Endometrial microvascular endothelial cells (primary cell): Measurements from ENCODE around the gene STX19. TPM values are rescaled to one million over a fixed set of nuclear protein-coding genes. Genes with fewer than 3 reads are reported as not detected.
"Not testable (repeated sequence)": the region's sequence is repeated elsewhere in the genome, so short reads cannot be mapped to it uniquely, and the experiment has no call there.

Experiments used
- in situ Hi-C: cut with HindIII; loops from 2 replicates; pipeline ENCODE4 v1.10.0; 2017; ENCODE audit warnings: low sequenced_read_pairs, low pct_unique_long_range_greater_than_20kb; ENCODE audit errors: inconsistent ontology term
- total RNA-seq: library from RNA; depleted of rRNA; stranded (reverse); fragments of >200 nt; gene quantifications from one replicate; pipeline ENCODE4 v1.2.3, GENCODE V29; 2015; ENCODE audit errors: inconsistent ontology term

STX19 gene
- total RNA-seq, 1 donor from 2014 or later: not detected

DNA sequence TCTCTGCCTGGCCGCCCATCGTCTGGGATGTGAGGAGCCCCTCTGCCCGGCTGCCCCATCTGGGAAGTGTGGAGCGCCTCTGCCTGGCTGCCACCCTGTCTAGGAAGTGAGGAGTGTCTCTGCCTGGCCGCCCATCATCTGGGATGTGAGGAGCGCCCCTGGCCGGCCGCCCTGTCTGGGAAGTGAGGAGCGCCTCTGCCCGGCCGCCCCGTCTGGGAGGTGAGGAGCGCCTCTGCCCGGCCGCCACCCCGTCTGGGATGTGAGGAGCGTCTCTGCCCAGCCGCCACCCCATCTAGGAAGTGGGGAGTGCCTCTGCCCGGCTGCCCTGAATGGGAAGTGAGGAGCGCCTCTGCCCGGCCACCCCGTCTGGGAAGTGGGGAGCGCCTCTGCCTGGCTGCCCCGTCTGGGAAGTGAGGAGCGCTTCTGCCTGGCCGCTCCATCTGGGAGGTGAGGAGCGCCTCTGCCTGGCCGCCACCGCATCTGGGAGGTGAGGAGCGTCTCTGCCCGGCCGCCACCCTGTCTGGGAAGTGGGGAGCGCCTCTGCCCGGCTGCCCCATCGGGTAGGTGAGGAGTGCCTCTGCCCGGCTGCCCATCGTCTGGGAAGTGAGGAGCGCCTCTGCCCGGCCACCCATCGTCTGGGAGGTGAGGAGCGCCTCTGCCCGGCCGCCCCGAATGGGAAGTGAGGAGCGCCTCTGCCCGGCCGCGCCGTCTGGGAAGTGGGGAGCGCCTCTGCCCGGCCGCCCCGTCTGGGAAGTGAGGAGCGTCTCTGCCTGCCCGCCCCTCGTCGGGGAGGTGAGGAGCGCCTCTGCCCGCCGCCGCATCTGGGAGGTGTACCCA, 15.9 kb upstream of the STX19 start:
- in situ Hi-C loops: not testable (repeated sequence)

DNA sequence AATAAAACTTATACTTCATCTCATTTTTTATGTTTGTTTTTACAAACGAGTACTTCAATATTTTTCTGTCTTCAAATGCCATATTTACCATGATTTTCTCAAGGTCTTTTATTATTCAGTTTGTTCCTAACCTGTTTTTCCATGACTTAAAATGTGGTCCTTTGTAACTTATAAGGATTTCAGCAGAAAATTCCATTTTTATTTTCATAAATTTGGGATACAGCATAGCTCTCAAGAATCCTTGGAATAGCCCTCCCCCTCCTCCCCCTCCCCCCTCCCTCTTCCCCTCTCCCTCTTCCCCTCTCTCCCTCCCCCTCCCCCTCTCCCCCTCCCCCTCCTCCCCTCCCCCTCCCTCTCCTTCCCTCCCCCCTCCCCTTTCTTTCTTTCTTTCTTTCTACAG, 14.9 kb upstream of the STX19 start:
- in situ Hi-C loops: no loop called here

DNA sequence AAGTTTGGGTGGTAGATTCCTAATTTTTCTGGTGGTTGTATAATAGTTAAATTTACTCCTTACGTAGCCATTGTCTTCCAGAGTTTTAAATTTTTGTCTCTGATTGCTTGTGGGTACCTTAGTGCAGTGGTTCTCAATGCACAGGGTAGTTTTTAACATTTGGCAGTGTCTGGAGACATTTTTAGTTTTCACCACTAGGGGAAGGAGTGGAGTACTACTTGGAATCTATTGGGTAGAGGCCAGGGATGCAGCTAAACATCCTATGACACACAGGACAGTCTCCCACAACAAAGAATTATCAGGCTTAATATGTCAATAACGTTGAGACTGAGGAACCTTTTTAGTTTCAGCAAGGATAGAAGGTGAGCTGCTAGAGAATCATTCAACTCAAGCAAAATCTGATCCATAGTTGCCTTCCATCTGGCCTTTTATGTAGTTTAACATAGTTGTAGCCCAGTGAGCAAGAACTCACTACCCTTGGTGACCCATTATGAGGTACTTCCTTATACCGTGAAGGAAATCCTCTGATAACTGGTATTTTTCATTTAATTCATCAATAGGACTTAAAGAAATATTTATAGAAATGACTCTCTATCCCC, 8.6 kb upstream of the STX19 start:
- in situ Hi-C loops: no loop called here

DNA sequence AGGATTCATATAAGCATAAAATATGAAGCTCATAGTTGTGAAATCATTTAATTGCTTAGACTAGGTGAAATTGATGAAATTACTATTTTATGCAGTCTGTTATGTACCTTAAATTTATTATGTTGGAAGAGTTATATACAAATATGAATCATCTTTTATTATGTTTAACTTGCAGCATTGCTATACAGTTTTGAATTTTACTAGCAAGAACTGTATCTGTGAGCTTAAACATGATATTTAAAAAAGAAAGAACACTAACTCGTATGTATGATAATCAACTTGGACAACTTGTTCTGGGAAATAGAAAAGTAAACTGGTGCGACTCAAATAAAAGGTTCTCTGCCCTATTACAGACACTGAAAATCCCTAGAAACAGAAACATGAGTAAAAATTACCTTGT, 1.8 kb downstream of the STX19 start:
- in situ Hi-C loops: no loop called here

DNA sequence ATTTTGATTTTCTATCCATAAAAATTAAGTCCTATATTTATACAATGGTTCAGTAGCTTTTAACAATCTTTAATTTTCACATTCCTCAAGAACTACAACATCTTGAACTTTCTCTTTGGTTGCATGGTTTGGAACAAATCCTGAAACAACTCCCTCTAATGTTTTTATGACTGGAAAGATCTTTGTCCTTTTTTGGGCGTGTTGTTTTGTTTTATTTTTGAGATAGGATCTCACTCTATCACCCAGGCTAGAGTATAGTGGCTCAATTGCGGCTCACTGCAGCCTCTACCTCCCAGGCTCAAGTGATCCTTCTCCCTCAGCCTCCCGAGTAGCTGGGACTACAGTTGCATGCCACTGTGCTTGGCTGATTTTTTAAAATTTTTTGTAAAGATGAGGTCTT, 4.0 kb downstream of the STX19 start:
- in situ Hi-C loops: no loop called here

DNA sequence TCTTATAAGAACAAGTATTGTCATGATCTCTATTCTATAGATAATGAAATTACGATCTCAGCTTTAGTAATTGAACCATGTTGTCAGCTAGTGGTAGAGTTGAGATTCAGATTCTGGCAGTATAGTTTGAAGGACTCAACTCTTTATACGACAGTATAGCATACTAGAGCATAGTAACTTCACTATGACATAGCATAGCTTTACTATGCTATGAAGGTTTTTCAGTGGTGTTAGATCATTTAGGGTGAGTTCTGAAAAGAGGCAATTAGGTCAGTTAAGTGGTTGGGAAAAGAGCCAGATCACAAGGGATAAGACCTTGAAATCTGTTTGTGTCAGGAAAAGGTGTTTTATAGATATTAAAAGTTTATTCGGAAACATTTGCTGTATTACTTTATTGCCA, 8.1 kb downstream of the STX19 start:
- in situ Hi-C loops: no loop called here

DNA sequence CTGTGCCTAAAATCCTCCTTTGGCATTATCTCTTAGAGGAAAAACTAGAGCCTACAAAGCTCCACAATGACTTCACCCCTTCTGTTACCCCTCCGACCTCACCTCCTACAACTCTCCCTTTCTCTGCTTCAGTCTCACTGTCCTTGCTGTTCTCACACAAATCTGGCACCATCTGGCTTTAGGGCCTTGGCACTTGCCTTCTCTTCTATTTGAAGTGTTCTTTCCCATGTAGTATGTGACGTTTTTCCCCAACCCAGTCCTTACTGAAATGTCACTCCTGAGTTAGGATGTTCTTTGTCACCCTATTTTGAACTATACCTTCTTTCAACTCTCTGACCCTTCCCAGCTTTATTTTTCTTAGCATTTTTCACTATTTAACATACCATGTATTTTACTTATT, 8.7 kb downstream of the STX19 start:
- in situ Hi-C loops: no loop called here

DNA sequence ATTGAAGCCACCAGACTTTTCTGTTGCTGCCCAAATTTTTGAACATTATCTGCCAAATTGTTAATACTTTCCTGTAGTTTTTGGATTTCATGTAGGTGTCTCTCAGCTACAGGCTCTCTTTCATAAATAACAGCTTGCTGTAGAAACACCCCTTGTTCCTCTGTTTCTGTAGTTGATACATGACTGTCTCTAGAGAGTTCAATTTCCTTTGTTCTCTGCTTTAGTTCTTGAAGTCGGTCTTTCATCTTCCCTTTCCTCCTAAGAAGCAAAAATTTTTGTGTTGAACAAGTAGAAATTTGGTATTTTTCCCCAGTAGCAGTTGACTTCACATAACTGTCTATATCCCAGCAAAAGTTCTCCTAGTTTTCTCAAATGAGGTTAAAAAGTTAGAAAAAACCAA, 13.4 kb downstream of the STX19 start:
- in situ Hi-C loops: no loop called here

DNA sequence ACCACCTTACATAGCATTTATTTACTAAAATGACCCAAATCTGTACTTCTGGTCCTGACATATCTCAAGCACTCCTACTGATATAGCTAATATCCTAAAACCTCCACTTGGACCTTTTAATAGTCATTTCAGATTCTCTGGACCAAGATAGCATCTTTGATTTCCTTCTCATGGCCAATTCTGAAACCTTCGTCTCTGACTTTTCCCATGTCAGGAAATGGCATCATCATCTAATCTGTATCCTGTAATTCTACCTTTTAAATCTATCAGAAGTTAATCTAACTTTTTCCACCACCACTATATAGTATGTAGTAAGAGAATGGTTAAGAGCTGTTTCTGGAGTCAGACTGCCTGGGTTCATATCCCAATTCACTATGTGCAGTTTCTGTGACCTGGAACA, 16.2 kb downstream of the STX19 start:
- in situ Hi-C loops: no loop called here

DNA sequence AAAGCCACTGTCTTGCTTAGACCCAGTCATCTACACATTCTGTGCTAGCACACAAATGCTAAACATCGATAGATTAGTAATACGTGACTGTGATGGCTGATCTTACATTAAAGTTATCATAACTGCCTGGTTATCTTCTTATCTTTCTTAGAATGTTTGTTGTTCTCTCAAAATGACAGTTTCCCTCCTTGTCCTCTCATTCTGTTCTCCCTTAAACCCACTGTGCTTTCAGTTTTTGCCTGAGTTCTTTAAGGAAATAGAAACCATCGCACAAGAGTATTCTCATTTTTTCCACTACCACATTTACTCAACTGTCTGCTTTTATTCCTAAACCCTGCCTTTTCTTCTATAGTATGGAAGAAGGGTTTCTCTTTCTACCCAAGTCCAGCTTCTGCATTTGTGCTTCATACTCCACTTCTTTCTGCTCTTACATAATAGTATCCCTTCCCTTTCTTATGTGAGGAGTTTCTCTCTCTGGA, 17.1 kb downstream of the STX19 start:
- in situ Hi-C loops: no loop called here

DNA sequence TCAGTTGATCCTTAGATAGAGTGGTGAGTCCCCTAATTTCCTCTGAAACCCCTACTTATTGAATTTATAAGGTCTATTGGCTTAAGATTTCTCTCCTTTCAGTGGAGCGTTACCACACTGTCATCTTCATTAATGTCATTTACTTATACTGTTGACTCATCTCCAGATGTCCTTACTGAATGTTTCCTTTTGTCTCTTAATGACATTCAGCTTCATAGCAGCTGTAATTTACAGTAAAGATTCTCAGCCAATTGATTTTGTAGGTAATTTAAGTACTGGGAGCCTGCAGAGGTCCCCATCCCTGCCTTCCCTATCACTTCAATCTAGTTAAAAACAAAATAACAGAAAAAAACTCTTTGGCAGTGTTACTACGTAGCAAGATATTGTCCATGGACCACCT, 18.8 kb downstream of the STX19 start:
- in situ Hi-C loops: no loop called here

DNA sequence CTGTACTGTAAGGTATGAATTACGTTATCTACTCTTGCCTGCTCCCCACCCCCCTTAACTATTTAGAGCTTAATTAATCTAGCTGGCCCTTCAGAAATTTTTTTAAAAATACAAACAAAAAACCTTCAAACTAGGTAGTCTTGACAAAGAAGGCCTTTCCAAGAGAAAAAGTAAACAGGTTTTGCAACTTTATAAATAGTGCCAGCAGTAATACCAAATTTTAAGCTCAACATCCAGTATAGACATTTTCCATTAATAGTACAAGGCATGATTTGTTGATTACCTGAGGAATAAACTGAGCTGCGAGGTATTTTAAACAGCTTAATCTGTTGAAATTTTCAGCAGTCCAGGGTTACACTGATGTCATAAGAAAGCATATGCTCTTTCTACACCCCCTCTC, 20.1 kb downstream of the STX19 start:
- in situ Hi-C loops: no loop called here

DNA sequence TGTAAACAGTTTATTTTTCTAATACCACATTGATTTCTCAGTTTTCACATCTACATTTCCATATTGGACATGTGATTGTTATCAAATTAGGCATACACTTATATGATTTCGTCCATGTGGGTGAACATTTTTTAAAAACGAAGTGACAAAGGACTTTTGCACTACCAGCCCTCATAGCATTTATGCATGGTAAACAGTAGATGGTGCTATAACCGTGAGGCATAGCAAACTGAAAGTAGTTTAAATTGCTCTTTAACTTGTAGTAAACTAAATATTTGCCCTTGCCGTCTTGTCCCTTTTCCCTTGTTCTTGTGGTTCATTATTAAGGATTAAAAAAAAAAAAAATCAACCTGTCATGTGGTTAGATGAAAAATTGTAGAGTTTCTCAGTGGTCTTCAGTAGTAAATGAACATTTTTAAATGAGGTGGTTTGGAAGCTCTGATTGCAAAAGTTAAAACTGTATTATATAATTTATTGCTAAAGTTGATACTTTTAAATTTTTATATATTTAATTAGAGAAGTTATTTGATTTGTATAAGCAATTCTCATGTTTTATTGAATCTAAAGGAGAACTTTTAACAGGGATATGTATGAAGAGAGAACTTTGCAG, 24.0 kb downstream of the STX19 start:
- in situ Hi-C loops: no loop called here

DNA sequence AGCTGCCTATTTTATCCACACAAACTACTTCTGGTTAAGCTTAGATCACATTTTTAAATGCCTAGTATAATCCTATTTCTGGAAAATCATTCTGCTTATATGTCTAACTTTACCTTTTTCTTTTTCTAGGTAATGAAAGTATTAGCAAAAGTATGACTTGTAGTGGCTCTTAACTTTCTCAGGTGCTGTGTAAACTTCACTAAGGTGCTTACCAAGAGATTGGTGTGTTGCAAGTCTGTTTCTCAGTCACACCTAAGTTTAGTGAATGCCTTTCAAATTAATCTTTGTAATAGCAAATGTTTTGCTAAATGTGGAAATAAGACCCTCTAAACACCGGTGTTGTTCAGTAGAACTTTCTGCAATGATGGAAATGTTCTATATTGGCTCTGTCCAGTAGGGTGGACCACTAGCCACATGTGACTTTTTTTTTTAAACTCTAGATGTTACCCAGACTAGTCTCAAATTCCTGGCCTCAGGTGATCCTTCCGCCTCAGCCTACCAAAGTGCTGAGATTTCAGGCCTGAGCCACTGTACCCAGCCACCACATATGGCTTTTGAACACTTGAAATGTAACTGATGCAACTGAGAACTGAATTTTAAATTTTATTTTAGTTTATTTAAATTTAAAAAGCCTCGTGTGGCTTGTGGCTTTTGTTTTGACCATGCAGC, 26.4 kb downstream of the STX19 start:
- in situ Hi-C loops: no loop called here

DNA sequence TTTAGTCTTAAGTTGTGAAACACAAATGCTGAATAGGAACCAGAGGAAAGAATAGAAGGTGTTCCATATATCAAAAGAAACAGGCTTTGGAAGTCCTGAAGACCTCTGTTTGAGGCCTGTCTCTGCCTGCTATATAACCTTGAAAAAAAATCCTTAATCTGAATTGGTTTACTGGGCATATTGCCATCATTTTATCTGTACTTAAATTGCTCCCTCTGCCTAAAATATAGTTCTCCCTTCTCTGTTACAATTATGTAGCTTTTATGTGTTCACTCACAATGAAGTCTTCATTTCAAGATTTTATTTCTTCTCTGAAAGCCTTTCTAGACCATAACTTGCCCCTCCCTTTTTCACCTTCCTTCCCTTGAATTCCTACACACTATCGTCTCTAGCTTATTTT, 27.2 kb downstream of the STX19 start:
- in situ Hi-C loops: no loop called here

DNA sequence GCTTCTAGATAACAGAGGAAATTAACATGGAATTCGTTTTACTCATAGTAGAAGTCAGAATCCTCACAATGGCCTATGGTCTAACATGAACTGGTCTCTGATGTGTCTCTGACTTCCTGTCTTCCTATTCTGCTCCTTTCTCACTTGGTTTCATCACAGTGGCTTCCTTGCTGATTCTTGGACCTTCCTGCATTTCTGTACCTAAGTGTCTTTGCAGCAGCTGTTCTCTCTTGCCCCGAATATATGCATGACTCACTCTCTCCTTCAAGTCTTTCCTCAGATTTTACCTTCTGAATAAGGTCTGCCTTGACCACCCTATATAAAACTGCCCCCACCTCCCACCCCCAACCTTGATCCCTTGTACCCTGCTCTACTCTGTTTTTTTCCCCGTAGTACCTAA, 34.3 kb downstream of the STX19 start:
- in situ Hi-C loops: no loop called here

DNA sequence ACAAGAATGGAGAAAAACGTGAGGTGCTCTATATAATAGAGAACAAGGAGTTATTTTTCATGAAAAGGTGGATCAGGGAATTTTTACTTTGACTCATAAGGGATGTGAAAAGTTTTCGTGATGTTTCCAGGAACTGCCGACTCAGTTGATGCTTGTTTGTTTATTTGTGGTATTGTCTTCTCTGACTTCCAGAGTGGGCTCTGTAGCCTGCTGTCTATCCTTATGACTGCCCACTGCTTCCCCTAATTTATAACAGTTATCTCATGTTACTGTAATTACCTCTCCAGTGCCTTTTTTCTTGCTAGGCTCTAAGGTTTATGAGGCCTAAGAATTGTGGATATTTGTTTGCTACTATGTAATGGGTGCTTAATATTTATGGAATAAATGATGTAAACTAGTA, 36.2 kb downstream of the STX19 start:
- in situ Hi-C loops: no loop called here

DNA sequence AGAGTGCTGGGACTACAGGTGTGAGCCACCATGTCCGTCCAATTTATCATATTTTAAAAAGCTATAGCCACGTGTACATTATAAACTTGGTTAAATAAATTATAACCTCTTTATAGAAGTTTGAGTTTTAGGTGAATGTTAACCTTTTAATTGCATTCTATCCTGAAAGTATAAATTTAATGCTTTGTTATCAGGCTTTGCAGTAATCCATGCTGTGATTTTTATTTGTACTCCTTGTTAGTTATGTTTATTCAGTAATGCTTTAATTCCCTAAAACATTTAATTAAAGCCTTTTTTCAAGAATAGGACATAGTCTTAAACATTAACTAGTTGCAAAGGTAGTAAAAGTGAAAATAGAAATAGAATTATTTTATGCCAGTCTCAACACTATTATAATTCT, 36.8 kb downstream of the STX19 start:
- in situ Hi-C loops: no loop called here

DNA sequence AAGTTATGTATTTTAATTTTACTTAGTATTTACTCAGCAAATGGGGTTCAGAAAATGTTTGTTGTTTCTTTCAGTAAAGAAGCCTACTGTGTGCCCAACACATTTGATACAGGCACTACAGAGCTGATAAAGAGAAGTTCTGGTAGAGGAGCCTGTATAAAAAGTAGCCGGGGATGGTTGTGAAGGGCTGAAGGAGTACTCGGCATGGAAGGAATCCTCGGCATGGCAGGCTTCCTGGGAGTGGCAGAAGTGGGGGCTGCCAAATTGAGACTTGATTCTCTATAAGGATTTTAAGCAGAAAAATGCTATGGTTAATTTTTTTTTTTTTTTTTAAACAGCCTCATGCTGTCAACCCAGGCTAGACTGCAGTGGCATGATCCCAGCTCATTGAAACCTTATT, 39.2 kb downstream of the STX19 start:
- in situ Hi-C loops: no loop called here

DNA sequence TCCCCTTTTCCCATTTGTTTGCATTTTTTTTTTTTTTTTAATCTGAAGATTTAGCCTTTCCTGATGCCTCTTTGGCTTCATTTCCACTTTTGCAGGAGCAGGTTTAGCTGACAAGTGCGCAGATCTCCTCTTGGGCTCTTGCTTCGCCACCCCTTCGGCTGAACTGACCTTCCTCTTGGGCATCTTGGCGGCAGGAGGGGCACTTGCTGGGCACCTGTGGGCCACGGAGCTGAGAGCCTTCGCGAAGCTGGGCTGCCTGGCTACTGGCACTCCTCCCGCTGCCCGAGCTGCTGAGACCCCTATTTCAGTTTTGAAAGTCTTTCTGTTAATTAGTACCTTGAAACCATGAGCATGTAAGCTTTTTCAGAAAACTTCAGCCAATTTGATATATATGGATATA, 39.6 kb downstream of the STX19 start:
- in situ Hi-C loops: no loop called here
